HEK293 (cell line): ENCODE results near the gene SP2.

Source experiments
- CTCF ChIA-PET: fragments of 350-600 bp; formaldehyde crosslinking; extraction: SDS; loops from one replicate; lab custom pipeline; 2021; ENCODE audit warnings: antibody characterized with exemption; lab: Yijun Ruan, JAX
- POLR2A ChIA-PET: fragments of 300-600 bp; formaldehyde crosslinking; extraction: SDS; loops from one replicate; lab custom pipeline; 2020; ENCODE audit warnings: antibody characterized with exemption, inconsistent platforms; lab: Yijun Ruan, JAX
- H3K27ac ChIP-seq: fragments of 200-500 bp; sonication (Bioruptor generic); 2 replicates; pipeline ENCODE4 v1.5.1; 2014; ENCODE audit warnings: low read depth, low read length, control low read depth, inconsistent platforms; ENCODE audit errors: extremely low read depth
- H3K36me3 ChIP-seq, 2 experiments: fragments of 200-500 bp in 1 of 2; sonication (Bioruptor generic) in 1 of 2; 1 replicate in 1 of 2; 2 replicates in 1 of 2; pipeline ENCODE4 v1.5.1; 2014 to 2017; ENCODE audit warnings: inconsistent platforms in 2 of 2, low read length in 2 of 2; ENCODE audit not compliant: control insufficient read depth in 2 of 2, insufficient read depth in 1 of 2
- H3K4me1 ChIP-seq: fragments of 200-500 bp; sonication (Bioruptor generic); 2 replicates; pipeline ENCODE4 v1.5.1; 2014; ENCODE audit warnings: mild to moderate bottlenecking, low read length, inconsistent platforms; ENCODE audit not compliant: control insufficient read depth, insufficient read depth
- H3K4me3 ChIP-seq: 2 replicates; pipeline ENCODE4 v1.5.1; 2011; ENCODE audit warnings: low read depth, mild to moderate bottlenecking, control low read depth, low read length, moderate library complexity
- H3K9me3 ChIP-seq: fragments of 200-500 bp; sonication (Bioruptor generic); 2 replicates; pipeline ENCODE4 v1.5.1; 2014; ENCODE audit warnings: low read depth, low read length, inconsistent platforms; ENCODE audit not compliant: control insufficient read depth, insufficient read depth
- FEZF1 ChIP-seq: fragments of 450-650 bp; formaldehyde crosslinking; IDR thresholded peaks from 2 replicates; pipeline ENCODE4 v1.5.1; 2016; ENCODE audit warnings: missing biosample characterization, missing genetic modification characterization
- HOXD13 ChIP-seq: sonication (generic); formaldehyde crosslinking; IDR thresholded peaks from 2 replicates; pipeline ENCODE4 v1.8.0; 2022; ENCODE audit warnings: missing genetic modification reagents, borderline replicate concordance
- KLF8 ChIP-seq: fragments of 450-650 bp; formaldehyde crosslinking; IDR thresholded peaks from 2 replicates; pipeline ENCODE4 v1.5.1; 2016; ENCODE audit warnings: missing biosample characterization, missing genetic modification characterization
- ZFHX2 ChIP-seq: fragments of 450-650 bp; formaldehyde crosslinking; conservative IDR thresholded peaks from 2 replicates; pipeline ENCODE4 v1.5.1; 2016; ENCODE audit warnings: missing biosample characterization, missing genetic modification characterization
- ZFP37 ChIP-seq: fragments of 450-650 bp; formaldehyde crosslinking; IDR thresholded peaks from 2 replicates; pipeline ENCODE4 v1.5.1; 2016; ENCODE audit warnings: missing biosample characterization, missing genetic modification characterization
- ZNF138 ChIP-seq: fragments of 450-650 bp; formaldehyde crosslinking; IDR thresholded peaks from 2 replicates; pipeline ENCODE4 v1.5.1; 2016; ENCODE audit warnings: missing biosample characterization, missing genetic modification characterization, borderline replicate concordance
- ZNF223 ChIP-seq: fragments of 450-650 bp; formaldehyde crosslinking; IDR thresholded peaks from 2 replicates; pipeline ENCODE4 v1.5.1; 2016; ENCODE audit warnings: missing biosample characterization, missing genetic modification characterization
- ZNF23 ChIP-seq: fragments of 450-650 bp; formaldehyde crosslinking; IDR thresholded peaks from 2 replicates; pipeline ENCODE4 v1.5.1; 2016; ENCODE audit warnings: missing biosample characterization, missing genetic modification characterization, borderline replicate concordance
- ZNF302 ChIP-seq: fragments of 450-650 bp; formaldehyde crosslinking; IDR thresholded peaks from 2 replicates; pipeline ENCODE4 v1.5.1; 2016; ENCODE audit warnings: missing biosample characterization, missing genetic modification characterization, low read depth
- ZNF335 ChIP-seq: fragments of 450-650 bp; formaldehyde crosslinking; conservative IDR thresholded peaks from 2 replicates; pipeline ENCODE4 v1.5.1; 2016; ENCODE audit warnings: missing biosample characterization, missing genetic modification characterization
- ZNF354C ChIP-seq: fragments of 450-650 bp; formaldehyde crosslinking; IDR thresholded peaks from 2 replicates; pipeline ENCODE4 v1.5.1; 2016; ENCODE audit warnings: missing biosample characterization, missing genetic modification characterization, low read depth, borderline replicate concordance
- ZNF37A ChIP-seq: fragments of 450-650 bp; IDR thresholded peaks from 2 replicates; pipeline ENCODE4 v1.5.1; 2018; ENCODE audit warnings: missing biosample characterization, missing genetic modification characterization
- ZNF416 ChIP-seq: fragments of 450-650 bp; formaldehyde crosslinking; IDR thresholded peaks from 2 replicates; pipeline ENCODE4 v1.5.1; 2016; ENCODE audit warnings: missing biosample characterization, missing genetic modification characterization
- ZNF544 ChIP-seq: fragments of 450-650 bp; formaldehyde crosslinking; IDR thresholded peaks from 2 replicates; pipeline ENCODE4 v1.5.0; 2017; ENCODE audit warnings: missing biosample characterization, missing genetic modification characterization
- ZNF548 ChIP-seq: fragments of 450-650 bp; formaldehyde crosslinking; IDR thresholded peaks from 2 replicates; pipeline ENCODE4 v1.5.1; 2016; ENCODE audit warnings: missing biosample characterization, missing genetic modification characterization
- ZNF560 ChIP-seq: fragments of 450-650 bp; formaldehyde crosslinking; IDR thresholded peaks from 2 replicates; pipeline ENCODE4 v1.5.1; 2017; ENCODE audit warnings: missing biosample characterization, missing genetic modification characterization, borderline replicate concordance
- ZNF76 ChIP-seq: fragments of 450-650 bp; formaldehyde crosslinking; IDR thresholded peaks from 2 replicates; pipeline ENCODE4; 2016; ENCODE audit warnings: low read depth, missing biosample characterization, missing genetic modification characterization, borderline replicate concordance
- ZNF776 ChIP-seq: fragments of 450-650 bp; formaldehyde crosslinking; IDR thresholded peaks from 2 replicates; pipeline ENCODE4 v1.5.0; 2017; ENCODE audit warnings: missing biosample characterization, missing genetic modification characterization, borderline replicate concordance
- TF ChIP-seq, protein P1 (sequence below): fragments of 450-650 bp; formaldehyde crosslinking; IDR thresholded peaks from 2 replicates; pipeline ENCODE4 v1.5.1; 2016; ENCODE audit warnings: missing biosample characterization, missing genetic modification characterization, low read depth
- TF ChIP-seq, protein P2 (sequence below): fragments of 450-650 bp; formaldehyde crosslinking; IDR thresholded peaks from 2 replicates; pipeline ENCODE4 v1.5.1; 2017; ENCODE audit warnings: missing biosample characterization, missing genetic modification characterization
- TF ChIP-seq, protein P3 (sequence below): fragments of 450-650 bp; formaldehyde crosslinking; IDR thresholded peaks from 2 replicates; pipeline ENCODE4 v1.5.1; 2016; ENCODE audit warnings: missing biosample characterization, missing genetic modification characterization
- TF ChIP-seq, protein P4 (sequence below): sonication (generic); formaldehyde crosslinking; IDR thresholded peaks from 2 replicates; pipeline ENCODE4 v1.8.1; 2022; ENCODE audit warnings: mild to moderate bottlenecking, moderate library complexity, missing genetic modification reagents
- TF ChIP-seq, protein P5 (sequence below): fragments of 450-650 bp; formaldehyde crosslinking; IDR thresholded peaks from 2 replicates; pipeline ENCODE4 v1.5.1; 2017; ENCODE audit warnings: missing biosample characterization, missing genetic modification characterization

SP2 gene

DNA sequence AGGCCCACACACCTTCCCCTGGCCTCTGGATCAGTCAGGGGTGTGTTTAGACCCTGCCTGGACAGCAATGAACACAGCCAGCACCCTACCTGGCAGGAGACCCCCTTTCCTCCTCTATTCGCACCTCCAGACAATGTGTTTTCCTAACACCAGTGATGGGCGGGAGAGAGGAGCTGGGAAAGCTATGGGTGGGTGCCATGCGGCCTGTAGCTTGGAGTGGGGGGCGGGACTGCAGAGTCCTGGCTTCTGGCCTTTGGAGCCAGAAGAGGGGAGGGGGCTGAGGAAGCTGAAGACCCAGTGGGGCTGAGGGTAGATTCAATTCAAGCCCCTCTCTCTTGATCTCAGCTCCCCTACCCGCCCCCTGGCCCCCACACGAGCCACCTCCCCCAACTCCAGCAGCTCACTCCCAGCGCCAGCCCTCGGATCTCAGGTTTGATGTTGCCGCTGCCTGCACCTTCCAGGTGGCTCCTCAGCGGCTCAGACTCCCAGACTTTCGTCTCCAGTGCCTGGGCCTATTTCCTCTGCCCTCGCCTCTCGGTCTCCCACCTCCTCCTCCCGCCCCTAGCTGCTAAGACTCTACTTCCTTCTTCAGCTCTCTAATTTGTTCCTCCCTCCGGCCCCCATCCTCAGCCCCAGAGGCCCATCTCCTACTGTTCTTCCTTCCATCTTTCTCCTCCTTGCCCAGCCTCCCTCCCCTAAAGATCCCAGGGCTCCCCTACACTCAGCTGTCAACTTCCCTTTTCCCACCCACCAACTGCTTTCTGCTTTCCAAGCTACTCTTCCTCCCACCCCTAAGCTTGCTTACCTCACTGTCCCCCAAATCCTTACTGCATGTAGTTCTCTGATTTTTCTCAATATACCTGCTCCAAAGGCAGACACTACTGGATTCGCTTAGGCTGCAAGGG lies 38.2 kb upstream of the SP2 start (continued):
- TF ChIP-seq, protein P1, sequence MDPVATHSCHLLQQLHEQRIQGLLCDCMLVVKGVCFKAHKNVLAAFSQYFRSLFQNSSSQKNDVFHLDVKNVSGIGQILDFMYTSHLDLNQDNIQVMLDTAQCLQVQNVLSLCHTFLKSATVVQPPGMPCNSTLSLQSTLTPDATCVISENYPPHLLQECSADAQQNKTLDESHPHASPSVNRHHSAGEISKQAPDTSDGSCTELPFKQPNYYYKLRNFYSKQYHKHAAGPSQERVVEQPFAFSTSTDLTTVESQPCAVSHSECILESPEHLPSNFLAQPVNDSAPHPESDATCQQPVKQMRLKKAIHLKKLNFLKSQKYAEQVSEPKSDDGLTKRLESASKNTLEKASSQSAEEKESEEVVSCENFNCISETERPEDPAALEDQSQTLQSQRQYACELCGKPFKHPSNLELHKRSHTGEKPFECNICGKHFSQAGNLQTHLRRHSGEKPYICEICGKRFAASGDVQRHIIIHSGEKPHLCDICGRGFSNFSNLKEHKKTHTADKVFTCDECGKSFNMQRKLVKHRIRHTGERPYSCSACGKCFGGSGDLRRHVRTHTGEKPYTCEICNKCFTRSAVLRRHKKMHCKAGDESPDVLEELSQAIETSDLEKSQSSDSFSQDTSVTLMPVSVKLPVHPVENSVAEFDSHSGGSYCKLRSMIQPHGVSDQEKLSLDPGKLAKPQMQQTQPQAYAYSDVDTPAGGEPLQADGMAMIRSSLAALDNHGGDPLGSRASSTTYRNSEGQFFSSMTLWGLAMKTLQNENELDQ (tag by site-specific recombination), result no peak
- TF ChIP-seq ZNF23 (tag by site-specific recombination) (no peak), HOXD13 (no peak), ZNF223 (no peak), ZNF548 (tag by site-specific recombination) (no peak)
- TF ChIP-seq, protein P2, sequence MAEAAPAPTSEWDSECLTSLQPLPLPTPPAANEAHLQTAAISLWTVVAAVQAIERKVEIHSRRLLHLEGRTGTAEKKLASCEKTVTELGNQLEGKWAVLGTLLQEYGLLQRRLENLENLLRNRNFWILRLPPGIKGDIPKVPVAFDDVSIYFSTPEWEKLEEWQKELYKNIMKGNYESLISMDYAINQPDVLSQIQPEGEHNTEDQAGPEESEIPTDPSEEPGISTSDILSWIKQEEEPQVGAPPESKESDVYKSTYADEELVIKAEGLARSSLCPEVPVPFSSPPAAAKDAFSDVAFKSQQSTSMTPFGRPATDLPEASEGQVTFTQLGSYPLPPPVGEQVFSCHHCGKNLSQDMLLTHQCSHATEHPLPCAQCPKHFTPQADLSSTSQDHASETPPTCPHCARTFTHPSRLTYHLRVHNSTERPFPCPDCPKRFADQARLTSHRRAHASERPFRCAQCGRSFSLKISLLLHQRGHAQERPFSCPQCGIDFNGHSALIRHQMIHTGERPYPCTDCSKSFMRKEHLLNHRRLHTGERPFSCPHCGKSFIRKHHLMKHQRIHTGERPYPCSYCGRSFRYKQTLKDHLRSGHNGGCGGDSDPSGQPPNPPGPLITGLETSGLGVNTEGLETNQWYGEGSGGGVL (tag by site-specific recombination), result no peak

DNA sequence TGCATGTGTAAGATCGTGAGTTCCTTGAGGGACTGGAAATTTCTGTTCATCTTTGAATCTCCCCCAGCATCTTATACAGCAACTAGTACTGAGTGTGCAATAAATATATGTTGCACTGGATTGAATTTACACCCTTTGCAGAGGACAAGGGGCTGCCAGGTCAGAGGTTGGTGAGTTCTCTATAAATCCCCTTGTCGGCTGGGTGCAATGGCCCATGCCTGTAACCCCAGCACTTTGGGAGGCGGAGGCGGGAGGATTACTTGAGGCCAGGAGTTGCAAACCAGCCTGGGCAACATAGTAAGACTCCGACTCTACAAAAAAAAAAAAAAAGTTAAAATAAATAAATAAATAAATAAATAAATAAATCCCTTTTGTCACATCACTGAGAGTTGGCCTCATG lies 35.6 kb upstream of the SP2 start:
- POLR2A ChIA-PET, result interaction anchor here (1.5 kb wide), 1 partner anchor 35 kb away, joined by 4 read pairs; the partner anchor contains the start of gene SP2
- H3K9me3 ChIP-seq, result no peaks in the 10 kb centered on the region
- no peak overlapping the region for H3K4me3 ChIP-seq
- no peaks in the 10 kb centered on the region for H3K36me3 ChIP-seq
- TF ChIP-seq ZNF138 (tag by site-specific recombination) (no peak), ZFP37 (tag by site-specific recombination) (no peak), FEZF1 (tag by site-specific recombination) (no peak), ZNF560 (no peak), ZNF776 (tag by site-specific recombination) (no peak), KLF8 (tag by site-specific recombination) (no peak), ZNF416 (tag by site-specific recombination) (no peak), ZNF354C (no peak), ZNF302 (tag by site-specific recombination) (no peak), ZNF335 (no peak), ZFHX2 (tag by site-specific recombination) (no peak), ZNF37A (tag by site-specific recombination) (no peak), ZNF544 (no peak), ZNF76 (tag by site-specific recombination) (no peak)
- TF ChIP-seq, protein P3, sequence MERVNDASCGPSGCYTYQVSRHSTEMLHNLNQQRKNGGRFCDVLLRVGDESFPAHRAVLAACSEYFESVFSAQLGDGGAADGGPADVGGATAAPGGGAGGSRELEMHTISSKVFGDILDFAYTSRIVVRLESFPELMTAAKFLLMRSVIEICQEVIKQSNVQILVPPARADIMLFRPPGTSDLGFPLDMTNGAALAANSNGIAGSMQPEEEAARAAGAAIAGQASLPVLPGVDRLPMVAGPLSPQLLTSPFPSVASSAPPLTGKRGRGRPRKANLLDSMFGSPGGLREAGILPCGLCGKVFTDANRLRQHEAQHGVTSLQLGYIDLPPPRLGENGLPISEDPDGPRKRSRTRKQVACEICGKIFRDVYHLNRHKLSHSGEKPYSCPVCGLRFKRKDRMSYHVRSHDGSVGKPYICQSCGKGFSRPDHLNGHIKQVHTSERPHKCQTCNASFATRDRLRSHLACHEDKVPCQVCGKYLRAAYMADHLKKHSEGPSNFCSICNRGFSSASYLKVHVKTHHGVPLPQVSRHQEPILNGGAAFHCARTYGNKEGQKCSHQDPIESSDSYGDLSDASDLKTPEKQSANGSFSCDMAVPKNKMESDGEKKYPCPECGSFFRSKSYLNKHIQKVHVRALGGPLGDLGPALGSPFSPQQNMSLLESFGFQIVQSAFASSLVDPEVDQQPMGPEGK (tag by site-specific recombination), result no peak
- TF ChIP-seq, protein P4, sequence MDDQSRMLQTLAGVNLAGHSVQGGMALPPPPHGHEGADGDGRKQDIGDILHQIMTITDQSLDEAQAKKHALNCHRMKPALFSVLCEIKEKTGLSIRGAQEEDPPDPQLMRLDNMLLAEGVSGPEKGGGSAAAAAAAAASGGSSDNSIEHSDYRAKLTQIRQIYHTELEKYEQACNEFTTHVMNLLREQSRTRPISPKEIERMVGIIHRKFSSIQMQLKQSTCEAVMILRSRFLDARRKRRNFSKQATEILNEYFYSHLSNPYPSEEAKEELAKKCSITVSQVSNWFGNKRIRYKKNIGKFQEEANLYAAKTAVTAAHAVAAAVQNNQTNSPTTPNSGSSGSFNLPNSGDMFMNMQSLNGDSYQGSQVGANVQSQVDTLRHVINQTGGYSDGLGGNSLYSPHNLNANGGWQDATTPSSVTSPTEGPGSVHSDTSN (CRISPR knock-in tag), result no peak
- TF ChIP-seq, protein P5, sequence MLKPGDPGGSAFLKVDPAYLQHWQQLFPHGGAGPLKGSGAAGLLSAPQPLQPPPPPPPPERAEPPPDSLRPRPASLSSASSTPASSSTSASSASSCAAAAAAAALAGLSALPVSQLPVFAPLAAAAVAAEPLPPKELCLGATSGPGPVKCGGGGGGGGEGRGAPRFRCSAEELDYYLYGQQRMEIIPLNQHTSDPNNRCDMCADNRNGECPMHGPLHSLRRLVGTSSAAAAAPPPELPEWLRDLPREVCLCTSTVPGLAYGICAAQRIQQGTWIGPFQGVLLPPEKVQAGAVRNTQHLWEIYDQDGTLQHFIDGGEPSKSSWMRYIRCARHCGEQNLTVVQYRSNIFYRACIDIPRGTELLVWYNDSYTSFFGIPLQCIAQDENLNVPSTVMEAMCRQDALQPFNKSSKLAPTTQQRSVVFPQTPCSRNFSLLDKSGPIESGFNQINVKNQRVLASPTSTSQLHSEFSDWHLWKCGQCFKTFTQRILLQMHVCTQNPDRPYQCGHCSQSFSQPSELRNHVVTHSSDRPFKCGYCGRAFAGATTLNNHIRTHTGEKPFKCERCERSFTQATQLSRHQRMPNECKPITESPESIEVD (tag by site-specific recombination), result no peak
- H3K27ac ChIP-seq, result no peak overlapping the region
- H3K4me1 ChIP-seq, result no peaks in the 10 kb centered on the region; the same call in 1 of the 2 replicates
- CTCF ChIA-PET, result interaction anchor here (0.7 to 1.5 kb wide), 4 partner anchors 10 to 87 kb away, joined by 3 to 5 read pairs (median 3); partner anchors contain the start of gene SP6
